ENCODE results near the gene EHMT1. TPM values are rescaled to one million over a fixed set of nuclear protein-coding genes. Genes with fewer than 3 reads are reported as not detected.
A peak's percentile ranks its signal among the peaks of the same experiment; 100 is the strongest.

EHMT1 gene
- total RNA-seq, 1 experiment from 2014 or later = 112 TPM

- H3K4me1 Mint-ChIP-seq = peaks cover 7% of the 10 kb centered on the region in 2 experiments
- no CpG with 5 or more reads among the region's 17 CpGs for WGBS (ENCODE audit: extremely low coverage, insufficient read length, low lambda C conversion rate)
These were observed 145.4 kb downstream of the EHMT1 start for GRCh38 chr9:137764171-137764671.

More at GRCh38 chr9:137764171-137764671, 145.4 kb downstream of the EHMT1 start:
- no peak overlapping the region for H3K18ac ChIP-seq (ENCODE audit: insufficient read length, low read depth, low read length)
- no peak overlapping the region for H2BK20ac ChIP-seq (ENCODE audit: low read depth, low read length, poor library complexity, severe bottlenecking)
- no peaks in the 10 kb centered on the region for H3K9me3 ChIP-seq (ENCODE audit: control insufficient read depth, low read depth, low read length)
- H4K8ac ChIP-seq (replicated peaks; ENCODE audit: insufficient read length, low read depth, low read length) = no peak overlapping the region
- H3T11ph ChIP-seq (ENCODE audit: low read length) = no peak overlapping the region
- no peak overlapping the region for H2AFZ ChIP-seq (ENCODE audit: low read length)
- H2BK12ac ChIP-seq (ENCODE audit: insufficient read length, low read depth, low read length) = no peak overlapping the region
- H3K27me3 ChIP-seq (ENCODE audit: insufficient read depth, low read length) = no peaks in the 10 kb centered on the region
- H3K23ac ChIP-seq (ENCODE audit: insufficient read length, low read depth, low read length) = no peak overlapping the region
- H4K20me1 ChIP-seq (ENCODE audit: control insufficient read depth, insufficient read depth, insufficient read length) = no peaks in the 10 kb centered on the region
- H3K79me2 ChIP-seq (ENCODE audit: insufficient read depth, low read length) = no peaks in the 10 kb centered on the region
- TF ChIP-seq CTCF (conservative IDR thresholded peaks at IDR 0.05) = no peak
- no peak for DNase-seq
- H3K4me2 ChIP-seq (ENCODE audit: insufficient read depth, insufficient read length, low read length) = no peak overlapping the region
- no peak overlapping the region for H3K9ac ChIP-seq (ENCODE audit: extremely low read depth, insufficient read length, low read length)
- no peak overlapping the region for H2BK15ac ChIP-seq (ENCODE audit: low read depth, low read length)
- H3K4ac ChIP-seq (ENCODE audit: low read depth, low read length) = no peak overlapping the region
- no peaks in the 10 kb centered on the region for H3K79me1 ChIP-seq (ENCODE audit: insufficient read depth, low read depth, low read length, poor library complexity, severe bottlenecking)
- no peak overlapping the region for H2AK5ac ChIP-seq (ENCODE audit: insufficient read length, low read length)
- no peaks in the 10 kb centered on the region for H3K23me2 ChIP-seq (ENCODE audit: insufficient read length, low read depth, low read length, poor library complexity, severe bottlenecking)
- no peaks in the 10 kb centered on the region for H3K4me1 ChIP-seq (ENCODE audit: insufficient read depth, low read length)
- no peak overlapping the region for H2BK5ac ChIP-seq (ENCODE audit: insufficient read length, low read length)
- Mint-ChIP-seq H3K36me3 (ENCODE audit: insufficient read depth in 1 of 3, low read depth in 3 of 3) (peaks cover 42 to 75% (median 74%) of the 10 kb centered on the region in 3 experiments; a peak in 6 of 7 replicates), H3K9me3 (peaks cover under 1 to 2% of the 10 kb centered on the region in 2 experiments; a peak in 2 of 5 replicates), H3K27me3 (ENCODE audit: low read depth) (no peaks in the 10 kb centered on the region; the same call in 1 of the 2 replicates), H3K27ac (peak overlapping the region; percentile 1 to 77 (median 45); a peak in 6 of 7 replicates), H3K4me3 (no peak overlapping the region)
- no peak overlapping the region for H3K27ac ChIP-seq (ENCODE audit: insufficient read length, low read depth, low read length)
- H2BK120ac ChIP-seq (ENCODE audit: low read depth, low read length, poor library complexity, severe bottlenecking) = no peak overlapping the region
- no peak overlapping the region for H3K14ac ChIP-seq (ENCODE audit: insufficient read depth, low read length)
- no peak overlapping the region for H3K56ac ChIP-seq (ENCODE audit: insufficient read length, low read depth, low read length)
- no peak overlapping the region for H4K91ac ChIP-seq (ENCODE audit: insufficient read length, low read depth, low read length)
- no peak overlapping the region for H4K5ac ChIP-seq (ENCODE audit: insufficient read length, low read depth, low read length)

Data from H9 (cell line).